ENCODE data around the gene SPINK8.

The SPINK8 gene

GRCh38 chr3:48318713-48319468, 14.6 kb downstream of the SPINK8 start:
- Histone ChIP-seq H3K9ac (ENCODE audit: low read depth, low read length) (no peak overlapping the region), H3K4me3 (ENCODE audit: low read length) (no peak overlapping the region), H3K4me1 (ENCODE audit: control insufficient read depth, insufficient read depth, low read length) (no peaks in the 10 kb centered on the region), H3K9me3 (replicated peaks; ENCODE audit: low read length) (peaks cover 8% of the 10 kb centered on the region), H3K36me3 (ENCODE audit: insufficient read depth, low read length) (no peaks in the 10 kb centered on the region), H3K27me3 (ENCODE audit: control insufficient read depth, insufficient read depth, low read length) (peaks cover 46% of the 10 kb centered on the region), H3K4me2 (ENCODE audit: low read length) (no peak overlapping the region)

- H3K27me3 ChIP-seq (ENCODE audit: control insufficient read depth, insufficient read depth, low read length), result peaks cover 22% of the 10 kb centered on the region
- no peaks in the 10 kb centered on the region for H3K4me1 ChIP-seq (ENCODE audit: control insufficient read depth, insufficient read depth, low read length)
- no peak overlapping the region for H3K4me2 ChIP-seq (ENCODE audit: low read length)
- no peak overlapping the region for H3K4me3 ChIP-seq (ENCODE audit: low read length)
- peaks cover 8% of the 10 kb centered on the region for H3K9me3 ChIP-seq (replicated peaks; ENCODE audit: low read length)
- H3K36me3 ChIP-seq (ENCODE audit: insufficient read depth, low read length), result no peaks in the 10 kb centered on the region
- H3K9ac ChIP-seq (ENCODE audit: low read depth, low read length), result no peak overlapping the region
Observed at GRCh38 chr3:48314542-48314941, 18.9 kb downstream of the SPINK8 start.

GRCh38 chr3:48306860-48307530, 26.5 kb downstream of the SPINK8 start:
- H3K9ac ChIP-seq (ENCODE audit: low read depth, low read length), result no peak overlapping the region
- no peak overlapping the region for H3K4me3 ChIP-seq (ENCODE audit: low read length)
- H3K27me3 ChIP-seq (ENCODE audit: control insufficient read depth, insufficient read depth, low read length), result peaks cover 17% of the 10 kb centered on the region
- H3K9me3 ChIP-seq (replicated peaks; ENCODE audit: low read length), result no peaks in the 10 kb centered on the region
- no peaks in the 10 kb centered on the region for H3K36me3 ChIP-seq (ENCODE audit: insufficient read depth, low read length)
- H3K4me2 ChIP-seq (ENCODE audit: low read length), result no peak overlapping the region
- peaks cover under 1% of the 10 kb centered on the region for H3K4me1 ChIP-seq (ENCODE audit: control insufficient read depth, insufficient read depth, low read length)

GRCh38 chr3:48306290-48306689, 27.2 kb downstream of the SPINK8 start:
- Histone ChIP-seq H3K9ac (ENCODE audit: low read depth, low read length) (no peak overlapping the region), H3K4me3 (ENCODE audit: low read length) (no peak overlapping the region), H3K4me1 (ENCODE audit: control insufficient read depth, insufficient read depth, low read length) (peaks cover 3% of the 10 kb centered on the region), H3K9me3 (replicated peaks; ENCODE audit: low read length) (no peaks in the 10 kb centered on the region), H3K4me2 (ENCODE audit: low read length) (no peak overlapping the region), H3K27me3 (ENCODE audit: control insufficient read depth, insufficient read depth, low read length) (peaks cover 15% of the 10 kb centered on the region), H3K36me3 (ENCODE audit: insufficient read depth, low read length) (no peaks in the 10 kb centered on the region)

GRCh38 chr3:48305396-48305795, 28.1 kb downstream of the SPINK8 start:
- H3K36me3 ChIP-seq (ENCODE audit: insufficient read depth, low read length), result no peaks in the 10 kb centered on the region
- H3K9me3 ChIP-seq (replicated peaks; ENCODE audit: low read length), result no peaks in the 10 kb centered on the region
- no peak overlapping the region for H3K9ac ChIP-seq (ENCODE audit: low read depth, low read length)
- no peak overlapping the region for H3K4me3 ChIP-seq (ENCODE audit: low read length)
- peaks cover 7% of the 10 kb centered on the region for H3K4me1 ChIP-seq (ENCODE audit: control insufficient read depth, insufficient read depth, low read length)
- peaks cover 15% of the 10 kb centered on the region for H3K27me3 ChIP-seq (ENCODE audit: control insufficient read depth, insufficient read depth, low read length)
- H3K4me2 ChIP-seq (ENCODE audit: low read length), result no peak overlapping the region

GRCh38 chr3:48303021-48303420, 30.4 kb downstream of the SPINK8 start:
- Histone ChIP-seq H3K4me1 (ENCODE audit: control insufficient read depth, insufficient read depth, low read length) (peaks cover 10% of the 10 kb centered on the region), H3K4me2 (ENCODE audit: low read length) (no peak overlapping the region), H3K4me3 (ENCODE audit: low read length) (no peak overlapping the region), H3K9ac (ENCODE audit: low read depth, low read length) (no peak overlapping the region), H3K9me3 (replicated peaks; ENCODE audit: low read length) (no peaks in the 10 kb centered on the region), H3K36me3 (ENCODE audit: insufficient read depth, low read length) (peaks cover 5% of the 10 kb centered on the region), H3K27me3 (ENCODE audit: control insufficient read depth, insufficient read depth, low read length) (peaks cover 5% of the 10 kb centered on the region)

- Histone ChIP-seq H3K9ac (ENCODE audit: low read depth, low read length) (peak overlapping the region; percentile 98), H3K27me3 (ENCODE audit: control insufficient read depth, insufficient read depth, low read length) (peaks cover 1% of the 10 kb centered on the region), H3K36me3 (ENCODE audit: insufficient read depth, low read length) (peaks cover 17% of the 10 kb centered on the region), H3K4me3 (ENCODE audit: low read length) (peak overlapping the region; percentile 75), H3K9me3 (replicated peaks; ENCODE audit: low read length) (no peaks in the 10 kb centered on the region), H3K4me1 (ENCODE audit: control insufficient read depth, insufficient read depth, low read length) (peaks cover 10% of the 10 kb centered on the region), H3K4me2 (ENCODE audit: low read length) (peak overlapping the region; percentile 91)
Observed at GRCh38 chr3:48301800-48302166, 31.7 kb downstream of the SPINK8 start.

GRCh38 chr3:48301020-48301799, 32.3 kb downstream of the SPINK8 start, which contains the start of gene NME6:
TSS of gene NME6 (minus strand) at chr3:48301367.
- Histone ChIP-seq H3K9me3 (replicated peaks; ENCODE audit: low read length) (no peaks in the 10 kb centered on the region), H3K4me1 (ENCODE audit: control insufficient read depth, insufficient read depth, low read length) (peaks cover 10% of the 10 kb centered on the region), H3K4me2 (ENCODE audit: low read length) (peak within 1 kb of the TSS; percentile 91), H3K27me3 (ENCODE audit: control insufficient read depth, insufficient read depth, low read length) (no peaks in the 10 kb centered on the region), H3K36me3 (ENCODE audit: insufficient read depth, low read length) (peaks cover 22% of the 10 kb centered on the region), H3K4me3 (ENCODE audit: low read length) (peak within 1 kb of the TSS; percentile 75), H3K9ac (ENCODE audit: low read depth, low read length) (peak within 1 kb of the TSS; percentile 98)

- peak overlapping the region; percentile 91 for H3K4me2 ChIP-seq (ENCODE audit: low read length)
- H3K9ac ChIP-seq (ENCODE audit: low read depth, low read length), result peak overlapping the region; percentile 98
- H3K4me1 ChIP-seq (ENCODE audit: control insufficient read depth, insufficient read depth, low read length), result peaks cover 10% of the 10 kb centered on the region
- peak overlapping the region; percentile 75 for H3K4me3 ChIP-seq (ENCODE audit: low read length)
- peaks cover 30% of the 10 kb centered on the region for H3K36me3 ChIP-seq (ENCODE audit: insufficient read depth, low read length)
- no peaks in the 10 kb centered on the region for H3K27me3 ChIP-seq (ENCODE audit: control insufficient read depth, insufficient read depth, low read length)
- no peaks in the 10 kb centered on the region for H3K9me3 ChIP-seq (replicated peaks; ENCODE audit: low read length)
Observed at GRCh38 chr3:48299746-48300712, 33.4 kb downstream of the SPINK8 start.

GRCh38 chr3:48297111-48297810, 36.2 kb downstream of the SPINK8 start:
- no peak overlapping the region for H3K9ac ChIP-seq (ENCODE audit: low read depth, low read length)

More at GRCh38 chr3:48297111-48297810, 36.2 kb downstream of the SPINK8 start:
- peaks cover 51% of the 10 kb centered on the region for H3K36me3 ChIP-seq (ENCODE audit: insufficient read depth, low read length)
- no peaks in the 10 kb centered on the region for H3K27me3 ChIP-seq (ENCODE audit: control insufficient read depth, insufficient read depth, low read length)
- no peak overlapping the region for H3K4me3 ChIP-seq (ENCODE audit: low read length)
- H3K9me3 ChIP-seq (replicated peaks; ENCODE audit: low read length), result no peaks in the 10 kb centered on the region
- H3K4me1 ChIP-seq (ENCODE audit: control insufficient read depth, insufficient read depth, low read length), result peaks cover 10% of the 10 kb centered on the region
- no peak overlapping the region for H3K4me2 ChIP-seq (ENCODE audit: low read length)

Measured in skeletal muscle satellite cell (primary cell).